Liver (tissue), 9 donors: ENCODE results near the gene CHRNG. TPM values are rescaled to one million over a fixed set of nuclear protein-coding genes. Genes with fewer than 3 reads are reported as not detected.

Source experiments
- DNase-seq: peaks from one replicate; pipeline ENCODE4 v3.0.0-alpha.2; 2017; ENCODE audit warnings: low spot score
- H3K27ac ChIP-seq, 2 donors: one replicate each; pipeline ENCODE4 v1.7.0; 2013; ENCODE audit warnings: inconsistent platforms in 2 of 2, low read length in 2 of 2, control low read depth in 1 of 2, low read depth in 1 of 2, mild to moderate bottlenecking in 1 of 2
- H3K27me3 ChIP-seq, 4 donors: one replicate each; pipeline versions ENCODE4 v1.6.1 to v1.7.0; 2013; ENCODE audit warnings: low read length in 3 of 4, inconsistent platforms in 1 of 4, mild to moderate bottlenecking in 1 of 4, moderate library complexity in 1 of 4; ENCODE audit not compliant: control insufficient read depth in 4 of 4, insufficient read depth in 4 of 4
- H3K36me3 ChIP-seq, 4 donors: one replicate each; pipeline versions ENCODE4 v1.6.1 to v1.7.0; 2013; ENCODE audit warnings: low read length in 3 of 4, mild to moderate bottlenecking in 3 of 4, low read depth in 1 of 4, moderate library complexity in 1 of 4; ENCODE audit not compliant: control insufficient read depth in 4 of 4, insufficient read depth in 3 of 4
- H3K4me1 ChIP-seq, 4 donors: one replicate each; pipeline versions ENCODE4 v1.6.1 to v1.7.0; 2013; ENCODE audit warnings: low read length in 3 of 4, mild to moderate bottlenecking in 3 of 4, moderate library complexity in 1 of 4; ENCODE audit not compliant: control insufficient read depth in 4 of 4, insufficient read depth in 4 of 4
- H3K4me3 ChIP-seq, 3 donors: one replicate each; pipeline versions ENCODE4 v1.6.1 to v1.7.0; 2013; ENCODE audit warnings: low read length in 3 of 3, control low read depth in 1 of 3, low read depth in 1 of 3, mild to moderate bottlenecking in 1 of 3
- H3K9ac ChIP-seq, 2 donors: one replicate each; pipeline ENCODE4 v1.7.0; 2013; ENCODE audit warnings: low read length in 2 of 2, mild to moderate bottlenecking in 2 of 2, moderate library complexity in 2 of 2, control low read depth in 1 of 2, low read depth in 1 of 2
- H3K9me3 ChIP-seq, 4 donors: one replicate each; pipeline versions ENCODE4 v1.6.1 to v1.7.0; 2013; ENCODE audit warnings: low read length in 3 of 4; ENCODE audit not compliant: control insufficient read depth in 4 of 4
- EGR1 ChIP-seq, 2 donors: IDR thresholded peaks; 2 replicates each; pipeline ENCODE4 v1.6.1; 2016 to 2018; ENCODE audit warnings: antibody characterized with exemption in 2 of 2, low read depth in 2 of 2
- FOXA1 ChIP-seq: IDR thresholded peaks from 2 replicates; pipeline ENCODE4 v1.6.1; 2016; ENCODE audit warnings: antibody characterized with exemption
- FOXA2 ChIP-seq: IDR thresholded peaks from 2 replicates; pipeline ENCODE4 v1.6.1; 2016; ENCODE audit warnings: antibody characterized with exemption
- GABPA ChIP-seq, 2 donors: IDR thresholded peaks in 1 of 2; conservative IDR thresholded peaks in 1 of 2; 2 replicates each; pipeline ENCODE4 v1.6.1; 2016; ENCODE audit warnings: antibody characterized with exemption in 2 of 2, mild to moderate bottlenecking in 1 of 2, moderate library complexity in 1 of 2
- HNF4A ChIP-seq, 2 donors: conservative IDR thresholded peaks; 2 replicates each; pipeline ENCODE4 v1.6.1; 2016; ENCODE audit warnings: antibody characterized with exemption in 2 of 2, mild to moderate bottlenecking in 2 of 2
- HNF4G ChIP-seq: IDR thresholded peaks from 2 replicates; pipeline ENCODE4 v1.6.1; 2016; ENCODE audit warnings: antibody characterized with exemption
- JUND ChIP-seq, 2 donors: IDR thresholded peaks; 2 replicates each; pipeline ENCODE4 v1.6.1; 2016; ENCODE audit warnings: antibody characterized with exemption in 2 of 2
- NR2F2 ChIP-seq: IDR thresholded peaks from 2 replicates; pipeline ENCODE4 v1.6.1; 2016; ENCODE audit warnings: antibody characterized with exemption
- RAD21 ChIP-seq, 2 donors: IDR thresholded peaks; 2 replicates each; pipeline ENCODE4 v1.6.1; 2016; ENCODE audit warnings: antibody characterized with exemption in 2 of 2, mild to moderate bottlenecking in 2 of 2
- RXRA ChIP-seq, 2 donors: IDR thresholded peaks; 2 replicates each; pipeline ENCODE4 v1.6.1; 2017 to 2018; ENCODE audit warnings: antibody characterized with exemption in 2 of 2, mild to moderate bottlenecking in 1 of 2
- SP1 ChIP-seq: IDR thresholded peaks from 2 replicates; pipeline ENCODE4 v1.6.1; 2018; ENCODE audit warnings: antibody characterized with exemption, mild to moderate bottlenecking
- TAF1 ChIP-seq: conservative IDR thresholded peaks from 2 replicates; pipeline ENCODE4 v1.6.1; 2016; ENCODE audit warnings: antibody characterized with exemption, mild to moderate bottlenecking
- YY1 ChIP-seq: IDR thresholded peaks from 2 replicates; pipeline ENCODE4 v1.6.1; 2016; ENCODE audit warnings: antibody characterized with exemption, mild to moderate bottlenecking
- ZBTB33 ChIP-seq: IDR thresholded peaks from 2 replicates; pipeline ENCODE4 v1.6.1; 2016; ENCODE audit warnings: antibody characterized with exemption
- WGBS: extraction: QIAGEN DNeasy Blood & Tissue Kit; methylation state at CpG from one replicate; pipeline ENCODE4 v1.1.7; 2013; 5-methylcytosine and 5-hydroxymethylcytosine counted together
- polyA plus RNA-seq, 2 donors: library from polyadenylated mRNA; stranded (reverse) in 1 of 2; unstranded in 1 of 2; fragments of 200-250 nt in 1 of 2; fragments of >200 nt in 1 of 2; fragmentation: Nextera tagmentation in 1 of 2; extraction: Ambion mirVana in 1 of 2; gene quantifications; one replicate each; pipeline versions ENCODE4 v1.2.1 to v1.2.3, GENCODE V29; 2013 to 2015
- total RNA-seq, 2 donors: library from RNA; depleted of rRNA; stranded (reverse); fragments of >200 nt; gene quantifications; one replicate each; pipeline ENCODE4 v1.2.3, GENCODE V29; 2014
- TF ChIP-seq, protein P1 (sequence below): IDR thresholded peaks from 2 replicates; pipeline ENCODE4 v1.6.1; 2016; ENCODE audit warnings: antibody characterized with exemption
- TF ChIP-seq, protein P2 (sequence below): IDR thresholded peaks from 2 replicates; pipeline ENCODE4 v1.6.1; 2016; ENCODE audit warnings: antibody characterized with exemption, mild to moderate bottlenecking
- TF ChIP-seq, protein P3 (sequence below): fragments of 150-350 bp; IDR thresholded peaks from 2 replicates; pipeline ENCODE4 v1.5.1; 2017; ENCODE audit warnings: improper control_type of control experiment, low read depth, low read length; ENCODE audit not compliant: missing input control
- TF ChIP-seq, protein P4 (sequence below): IDR thresholded peaks from 2 replicates; pipeline ENCODE4 v1.6.1; 2016; ENCODE audit warnings: antibody characterized with exemption
- donor health status: healthy.
- donor health status: healthy.
- donor health status: healthy.
- donor health status: healthy.
- donor health status: healthy.

Gene CHRNG
- total and polyA plus RNA-seq, 4 donors = not detected

GRCh38 chr2:232523682-232524597 lies 15.6 kb upstream of the CHRNG start:
- 2% methylated on average over 75 of the region's 75 CpGs for WGBS
- no peak overlapping the region for H3K27ac ChIP-seq
- H3K9me3 ChIP-seq = no peaks in the 10 kb centered on the region
- no peaks in the 10 kb centered on the region for H3K36me3 ChIP-seq
- peaks cover 0 to 10% (median 5%) of the 10 kb centered on the region in 4 donors for H3K27me3 ChIP-seq
- H3K4me3 ChIP-seq = peak overlapping the region in 1 of 3 donors; percentile 22
- TF ChIP-seq HNF4A (conservative IDR thresholded peaks at IDR 0.05) (no peak), JUND (IDR thresholded peaks at IDR 0.05) (no peak), NR2F2 (no peak), YY1 (no peak), RXRA (IDR thresholded peaks at IDR 0.05) (no peak), TAF1 (no peak), ZBTB33 (no peak), EGR1 (IDR thresholded peaks at IDR 0.05; ENCODE audit: low read depth in 2 of 2) (no peak), FOXA2 (no peak), HNF4G (no peak)
- TF ChIP-seq, protein P1, sequence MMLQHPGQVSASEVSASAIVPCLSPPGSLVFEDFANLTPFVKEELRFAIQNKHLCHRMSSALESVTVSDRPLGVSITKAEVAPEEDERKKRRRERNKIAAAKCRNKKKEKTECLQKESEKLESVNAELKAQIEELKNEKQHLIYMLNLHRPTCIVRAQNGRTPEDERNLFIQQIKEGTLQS = no peak
- H3K9ac ChIP-seq = no peak overlapping the region
- no peak for DNase-seq
- peaks cover 7 to 22% (median 13%) of the 10 kb centered on the region in 4 donors for H3K4me1 ChIP-seq

GRCh38 chr2:232524771-232525170 lies 14.7 kb upstream of the CHRNG start:
- WGBS = 64% methylated on average over 6 of the region's 6 CpGs
- TF ChIP-seq TAF1 (no peak), FOXA2 (no peak), NR2F2 (no peak), HNF4G (no peak), RXRA (IDR thresholded peaks at IDR 0.05) (no peak), JUND (IDR thresholded peaks at IDR 0.05) (no peak), SP1 (no peak), HNF4A (conservative IDR thresholded peaks at IDR 0.05) (no peak), RAD21 (IDR thresholded peaks at IDR 0.05) (no peak), FOXA1 (no peak), GABPA (IDR thresholded peaks at IDR 0.05 in 1 of 2, conservative IDR thresholded peaks at IDR 0.05 in 1 of 2) (no peak), ZBTB33 (no peak), YY1 (no peak), EGR1 (IDR thresholded peaks at IDR 0.05; ENCODE audit: low read depth in 2 of 2) (no peak)
- TF ChIP-seq, protein P2, sequence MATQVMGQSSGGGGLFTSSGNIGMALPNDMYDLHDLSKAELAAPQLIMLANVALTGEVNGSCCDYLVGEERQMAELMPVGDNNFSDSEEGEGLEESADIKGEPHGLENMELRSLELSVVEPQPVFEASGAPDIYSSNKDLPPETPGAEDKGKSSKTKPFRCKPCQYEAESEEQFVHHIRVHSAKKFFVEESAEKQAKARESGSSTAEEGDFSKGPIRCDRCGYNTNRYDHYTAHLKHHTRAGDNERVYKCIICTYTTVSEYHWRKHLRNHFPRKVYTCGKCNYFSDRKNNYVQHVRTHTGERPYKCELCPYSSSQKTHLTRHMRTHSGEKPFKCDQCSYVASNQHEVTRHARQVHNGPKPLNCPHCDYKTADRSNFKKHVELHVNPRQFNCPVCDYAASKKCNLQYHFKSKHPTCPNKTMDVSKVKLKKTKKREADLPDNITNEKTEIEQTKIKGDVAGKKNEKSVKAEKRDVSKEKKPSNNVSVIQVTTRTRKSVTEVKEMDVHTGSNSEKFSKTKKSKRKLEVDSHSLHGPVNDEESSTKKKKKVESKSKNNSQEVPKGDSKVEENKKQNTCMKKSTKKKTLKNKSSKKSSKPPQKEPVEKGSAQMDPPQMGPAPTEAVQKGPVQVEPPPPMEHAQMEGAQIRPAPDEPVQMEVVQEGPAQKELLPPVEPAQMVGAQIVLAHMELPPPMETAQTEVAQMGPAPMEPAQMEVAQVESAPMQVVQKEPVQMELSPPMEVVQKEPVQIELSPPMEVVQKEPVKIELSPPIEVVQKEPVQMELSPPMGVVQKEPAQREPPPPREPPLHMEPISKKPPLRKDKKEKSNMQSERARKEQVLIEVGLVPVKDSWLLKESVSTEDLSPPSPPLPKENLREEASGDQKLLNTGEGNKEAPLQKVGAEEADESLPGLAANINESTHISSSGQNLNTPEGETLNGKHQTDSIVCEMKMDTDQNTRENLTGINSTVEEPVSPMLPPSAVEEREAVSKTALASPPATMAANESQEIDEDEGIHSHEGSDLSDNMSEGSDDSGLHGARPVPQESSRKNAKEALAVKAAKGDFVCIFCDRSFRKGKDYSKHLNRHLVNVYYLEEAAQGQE = no peak
- TF ChIP-seq, protein P3, sequence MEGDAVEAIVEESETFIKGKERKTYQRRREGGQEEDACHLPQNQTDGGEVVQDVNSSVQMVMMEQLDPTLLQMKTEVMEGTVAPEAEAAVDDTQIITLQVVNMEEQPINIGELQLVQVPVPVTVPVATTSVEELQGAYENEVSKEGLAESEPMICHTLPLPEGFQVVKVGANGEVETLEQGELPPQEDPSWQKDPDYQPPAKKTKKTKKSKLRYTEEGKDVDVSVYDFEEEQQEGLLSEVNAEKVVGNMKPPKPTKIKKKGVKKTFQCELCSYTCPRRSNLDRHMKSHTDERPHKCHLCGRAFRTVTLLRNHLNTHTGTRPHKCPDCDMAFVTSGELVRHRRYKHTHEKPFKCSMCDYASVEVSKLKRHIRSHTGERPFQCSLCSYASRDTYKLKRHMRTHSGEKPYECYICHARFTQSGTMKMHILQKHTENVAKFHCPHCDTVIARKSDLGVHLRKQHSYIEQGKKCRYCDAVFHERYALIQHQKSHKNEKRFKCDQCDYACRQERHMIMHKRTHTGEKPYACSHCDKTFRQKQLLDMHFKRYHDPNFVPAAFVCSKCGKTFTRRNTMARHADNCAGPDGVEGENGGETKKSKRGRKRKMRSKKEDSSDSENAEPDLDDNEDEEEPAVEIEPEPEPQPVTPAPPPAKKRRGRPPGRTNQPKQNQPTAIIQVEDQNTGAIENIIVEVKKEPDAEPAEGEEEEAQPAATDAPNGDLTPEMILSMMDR = no peak
- TF ChIP-seq, protein P1 = no peak
- TF ChIP-seq, protein P4, sequence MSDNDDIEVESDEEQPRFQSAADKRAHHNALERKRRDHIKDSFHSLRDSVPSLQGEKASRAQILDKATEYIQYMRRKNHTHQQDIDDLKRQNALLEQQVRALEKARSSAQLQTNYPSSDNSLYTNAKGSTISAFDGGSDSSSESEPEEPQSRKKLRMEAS = no peak
- DNase-seq = no peak
- H3K9me3 ChIP-seq = no peaks in the 10 kb centered on the region
- peaks cover 7 to 22% (median 13%) of the 10 kb centered on the region in 4 donors for H3K4me1 ChIP-seq
- H3K27me3 ChIP-seq = peaks cover 0 to 10% (median 5%) of the 10 kb centered on the region in 4 donors
- H3K36me3 ChIP-seq = no peaks in the 10 kb centered on the region
- H3K4me3 ChIP-seq = no peak overlapping the region
- H3K27ac ChIP-seq = no peak overlapping the region
- no peak overlapping the region for H3K9ac ChIP-seq
